Suprapubic skin (tissue), 4 donors: Measurements from ENCODE around the gene GGACT. TPM values are rescaled to one million over a fixed set of nuclear protein-coding genes. Genes with fewer than 3 reads are reported as not detected.

Experiments
- DNase-seq, 2 donors: peaks; one replicate each; pipeline ENCODE4 v3.0.0-alpha.2; 2019; ENCODE audit warnings: low spot score in 2 of 2
- H3K27ac ChIP-seq: fragments of 200-600 bp; sonication (generic); one replicate; pipeline ENCODE4 v1.5.1; 2019
- H3K27me3 ChIP-seq: fragments of 200-600 bp; sonication (generic); one replicate; pipeline ENCODE4 v1.5.1; 2019
- H3K36me3 ChIP-seq: fragments of 200-600 bp; sonication (generic); one replicate; pipeline ENCODE4 v1.5.1; 2019
- H3K4me1 ChIP-seq: fragments of 200-600 bp; sonication (generic); one replicate; pipeline ENCODE4 v1.5.1; 2019
- H3K4me3 ChIP-seq: fragments of 200-600 bp; sonication (generic); one replicate; pipeline ENCODE4 v1.5.1; 2019; ENCODE audit warnings: mild to moderate bottlenecking
- H3K9me3 ChIP-seq: fragments of 200-600 bp; sonication (generic); one replicate; pipeline ENCODE4 v1.5.1; 2019
- EP300 ChIP-seq: sonication (generic); formaldehyde crosslinking; IDR thresholded peaks from one replicate; pipeline ENCODE4 v1.6.1; 2017; ENCODE audit warnings: antibody characterized with exemption
- POLR2A ChIP-seq, 2 donors: fragments of 450-650 bp; IDR thresholded peaks; one replicate each; pipeline ENCODE4 v1.6.1; 2017; ENCODE audit warnings: antibody characterized with exemption in 2 of 2, mild to moderate bottlenecking in 2 of 2, moderate library complexity in 2 of 2
- POLR2AphosphoS5 ChIP-seq, 3 donors: sonication (generic); formaldehyde crosslinking; IDR thresholded peaks; one replicate each; pipeline ENCODE4 v1.6.1; 2017; ENCODE audit warnings: antibody characterized with exemption in 3 of 3
- WGBS: methylation state at CpG from one replicate; pipeline ENCODE4 v1.1.5; 2018; 5-methylcytosine and 5-hydroxymethylcytosine counted together
- total RNA-seq, 4 donors: library from RNA; depleted of rRNA; stranded (reverse); fragments of >200 nt; gene quantifications; one replicate each; pipeline ENCODE4 v1.1.0, GENCODE V29; 2016
- TF ChIP-seq, protein P1 (sequence below), 2 donors: fragments of 200-600 bp in 1 of 2; fragments of 450-650 bp in 1 of 2; sonication (generic) in 1 of 2; IDR thresholded peaks; one replicate each; pipeline ENCODE4 v1.5.1; 2016 to 2019; ENCODE audit warnings: antibody characterized with exemption in 2 of 2, mild to moderate bottlenecking in 1 of 2, moderate library complexity in 1 of 2

GGACT gene
- total RNA-seq, 4 donors from 2014 or later: 1.5 to 4.2 (median 3.6) TPM

DNA sequence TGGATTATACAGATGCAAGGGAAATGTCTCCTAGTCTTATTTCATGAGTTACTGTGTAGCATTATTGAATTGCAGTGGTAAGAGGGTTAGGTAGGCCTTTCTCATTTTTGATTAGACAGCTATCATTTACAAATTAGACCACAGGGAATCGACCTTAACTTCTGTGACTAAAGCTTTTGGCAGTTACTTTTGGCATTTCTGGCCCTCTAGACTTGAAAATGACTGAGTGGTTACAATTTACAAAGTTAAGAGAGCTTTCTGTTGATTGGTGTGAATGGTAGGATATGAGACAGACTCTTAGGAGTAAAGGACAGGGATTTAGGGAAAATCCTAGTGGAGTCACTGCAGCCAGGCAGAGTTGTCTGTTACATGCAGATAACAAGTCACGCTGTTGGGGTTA lies 86.1 kb downstream of the GGACT start:
- H3K9me3 ChIP-seq: no peaks in the 10 kb centered on the region
- WGBS: 71% methylated on average over 2 of the region's 2 CpGs
- H3K27me3 ChIP-seq: no peaks in the 10 kb centered on the region
- TF ChIP-seq, protein P1, sequence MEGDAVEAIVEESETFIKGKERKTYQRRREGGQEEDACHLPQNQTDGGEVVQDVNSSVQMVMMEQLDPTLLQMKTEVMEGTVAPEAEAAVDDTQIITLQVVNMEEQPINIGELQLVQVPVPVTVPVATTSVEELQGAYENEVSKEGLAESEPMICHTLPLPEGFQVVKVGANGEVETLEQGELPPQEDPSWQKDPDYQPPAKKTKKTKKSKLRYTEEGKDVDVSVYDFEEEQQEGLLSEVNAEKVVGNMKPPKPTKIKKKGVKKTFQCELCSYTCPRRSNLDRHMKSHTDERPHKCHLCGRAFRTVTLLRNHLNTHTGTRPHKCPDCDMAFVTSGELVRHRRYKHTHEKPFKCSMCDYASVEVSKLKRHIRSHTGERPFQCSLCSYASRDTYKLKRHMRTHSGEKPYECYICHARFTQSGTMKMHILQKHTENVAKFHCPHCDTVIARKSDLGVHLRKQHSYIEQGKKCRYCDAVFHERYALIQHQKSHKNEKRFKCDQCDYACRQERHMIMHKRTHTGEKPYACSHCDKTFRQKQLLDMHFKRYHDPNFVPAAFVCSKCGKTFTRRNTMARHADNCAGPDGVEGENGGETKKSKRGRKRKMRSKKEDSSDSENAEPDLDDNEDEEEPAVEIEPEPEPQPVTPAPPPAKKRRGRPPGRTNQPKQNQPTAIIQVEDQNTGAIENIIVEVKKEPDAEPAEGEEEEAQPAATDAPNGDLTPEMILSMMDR (IDR thresholded peaks at IDR 0.05): no peak
- no peak for TF ChIP-seq EP300
- TF ChIP-seq POLR2AphosphoS5 (IDR thresholded peaks at IDR 0.05): no peak
- TF ChIP-seq POLR2A (IDR thresholded peaks at IDR 0.05): no peak
- no peak for DNase-seq
- no peak overlapping the region for H3K4me3 ChIP-seq
- no peaks in the 10 kb centered on the region for H3K4me1 ChIP-seq
- H3K36me3 ChIP-seq: no peaks in the 10 kb centered on the region
- H3K27ac ChIP-seq: no peak overlapping the region

DNA sequence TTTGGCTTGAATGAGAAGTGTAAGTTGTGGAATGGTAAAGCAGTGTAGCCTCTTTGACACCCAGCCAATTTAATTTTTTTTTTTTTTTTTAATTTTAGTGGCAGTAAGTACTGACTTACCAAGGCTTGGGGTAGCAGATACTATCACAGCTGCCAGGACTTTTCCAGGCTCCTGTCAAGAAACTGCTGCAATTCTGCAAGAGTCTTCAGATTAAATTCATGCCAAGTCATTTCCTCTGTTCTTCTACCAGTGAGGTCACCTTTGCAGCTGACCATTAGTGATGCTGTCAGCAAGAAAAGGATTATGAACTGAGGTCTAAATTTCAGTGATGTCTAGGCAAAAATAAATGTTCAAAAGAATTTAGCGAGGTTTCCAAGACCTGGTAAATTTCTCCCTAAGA lies 91.2 kb downstream of the GGACT start:
- Histone ChIP-seq H3K9me3 (no peaks in the 10 kb centered on the region), H3K4me1 (no peaks in the 10 kb centered on the region), H3K27ac (no peak overlapping the region), H3K36me3 (no peaks in the 10 kb centered on the region), H3K4me3 (no peak overlapping the region), H3K27me3 (no peaks in the 10 kb centered on the region)
- WGBS: 95% methylated on average over 1 of the region's 1 CpG
- TF ChIP-seq, protein P1 (IDR thresholded peaks at IDR 0.05): no peak
- no peak for DNase-seq

DNA sequence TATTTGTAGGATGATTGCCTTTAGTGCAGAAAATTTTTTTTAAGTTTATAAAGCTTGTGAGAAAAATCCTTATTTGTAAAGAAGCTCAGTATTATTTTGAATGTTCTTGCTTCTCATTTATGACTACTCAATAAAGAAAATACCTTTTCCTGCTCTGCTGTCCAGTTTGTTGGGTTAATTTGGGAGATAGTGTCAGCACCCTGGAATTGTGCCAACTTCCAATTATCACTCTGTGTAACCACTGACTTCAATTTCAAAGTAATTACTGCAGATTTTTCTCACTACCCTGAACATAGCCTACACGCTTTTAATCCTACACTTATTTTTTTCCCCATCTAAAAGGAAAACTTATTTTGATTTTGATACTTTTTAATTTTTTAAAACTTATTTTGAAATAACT lies 93.1 kb downstream of the GGACT start:
- Histone ChIP-seq H3K36me3 (no peaks in the 10 kb centered on the region), H3K27me3 (no peaks in the 10 kb centered on the region), H3K4me1 (peaks cover 7% of the 10 kb centered on the region), H3K9me3 (no peaks in the 10 kb centered on the region), H3K27ac (no peak overlapping the region), H3K4me3 (no peak overlapping the region)
- 79% methylated on average over 1 of the region's 1 CpG for WGBS
- no peak for DNase-seq
- TF ChIP-seq EP300 (no peak), POLR2AphosphoS5 (IDR thresholded peaks at IDR 0.05) (no peak), POLR2A (IDR thresholded peaks at IDR 0.05) (no peak)
- TF ChIP-seq, protein P1 (IDR thresholded peaks at IDR 0.05): no peak

DNA sequence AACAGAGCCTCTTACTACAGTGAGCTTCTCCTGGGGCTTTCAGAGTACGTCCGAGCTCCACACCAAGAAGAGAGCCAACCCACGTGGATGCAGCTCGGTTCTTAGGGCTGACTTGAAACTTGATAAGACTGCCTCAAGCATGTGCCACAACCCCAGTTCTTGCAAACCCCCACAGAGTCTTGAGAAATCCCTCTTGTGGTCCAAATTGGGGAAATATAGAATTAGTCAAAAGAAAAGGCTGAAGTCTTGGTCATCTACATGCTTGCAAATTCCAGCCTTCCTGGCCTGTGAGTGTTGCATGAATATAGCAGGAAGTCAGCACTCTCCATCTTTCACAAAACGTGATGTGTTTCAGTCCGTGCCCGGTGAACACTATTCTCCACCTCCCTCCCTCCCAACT lies 95.2 kb downstream of the GGACT start:
- H3K27me3 ChIP-seq: no peaks in the 10 kb centered on the region
- no peak for DNase-seq
- no peak overlapping the region for H3K4me3 ChIP-seq
- peaks cover 7% of the 10 kb centered on the region for H3K4me1 ChIP-seq
- WGBS: 90% methylated on average over 7 of the region's 7 CpGs
- no peak overlapping the region for H3K27ac ChIP-seq
- TF ChIP-seq EP300 (no peak), POLR2A (IDR thresholded peaks at IDR 0.05) (no peak), POLR2AphosphoS5 (IDR thresholded peaks at IDR 0.05) (no peak)
- TF ChIP-seq, protein P1 (IDR thresholded peaks at IDR 0.05): no peak
- no peaks in the 10 kb centered on the region for H3K9me3 ChIP-seq
- no peaks in the 10 kb centered on the region for H3K36me3 ChIP-seq

DNA sequence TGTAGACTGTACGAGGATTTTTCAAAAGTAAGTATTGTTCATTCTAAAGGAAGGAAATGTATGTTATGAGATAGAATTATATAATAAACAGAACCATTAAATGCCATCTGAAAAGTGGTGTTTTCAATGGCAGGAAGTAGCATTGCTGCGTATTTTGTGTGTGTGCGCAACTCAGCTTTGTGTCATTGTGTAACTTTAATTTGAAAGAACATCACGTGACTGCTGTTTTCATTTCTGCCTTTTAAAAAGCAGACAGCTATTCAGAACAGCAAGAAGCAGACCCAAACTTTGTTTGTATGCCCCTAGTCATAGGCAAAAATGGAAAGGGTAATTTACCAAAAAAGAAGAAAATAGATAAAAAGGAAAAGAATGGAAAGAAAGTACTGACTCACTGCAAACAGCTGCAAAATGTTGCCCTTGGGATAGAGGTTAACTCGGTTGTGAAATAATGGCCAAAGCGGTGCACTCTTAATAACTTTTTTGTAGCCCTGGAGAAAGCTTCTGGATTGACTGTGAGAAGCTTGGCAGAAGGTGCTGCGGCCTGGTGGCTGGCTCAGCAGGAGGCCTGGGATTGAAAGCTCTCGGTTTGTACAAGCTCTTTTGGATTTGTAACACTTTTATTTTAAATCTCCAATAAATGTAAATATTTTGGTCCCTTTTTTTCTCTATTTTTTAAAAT lies 97.3 kb downstream of the GGACT start:
- 76% methylated on average over 8 of the region's 8 CpGs for WGBS
- peaks cover 7% of the 10 kb centered on the region for H3K4me1 ChIP-seq
- H3K27me3 ChIP-seq: no peaks in the 10 kb centered on the region
- no peaks in the 10 kb centered on the region for H3K9me3 ChIP-seq
- TF ChIP-seq, protein P1 (IDR thresholded peaks at IDR 0.05): no peak
- TF ChIP-seq EP300: no peak
- H3K27ac ChIP-seq: no peak overlapping the region
- DNase-seq: no peak
- no peaks in the 10 kb centered on the region for H3K36me3 ChIP-seq
- no peak overlapping the region for H3K4me3 ChIP-seq
